GM12891 (cell line): ENCODE data around the gene HMGXB3.

Experiments used
- DNase-seq: peaks from one replicate; pipeline ENCODE4 v3.0.0; 2011; ENCODE audit warnings: low spot score; ENCODE audit not compliant: insufficient read length
- FAIRE-seq: peaks from 2 replicates; lab custom pipeline; 2011; peaks lifted over from hg19 to GRCh38; lab: Jason Lieb, UNC
- PAX5 ChIP-seq: IDR thresholded peaks from 2 replicates; pipeline ENCODE4 v1.6.1; 2011; ENCODE audit warnings: low read length, moderate library complexity, mild to moderate bottlenecking; ENCODE audit not compliant: insufficient read depth, severe bottlenecking
- POLR2A ChIP-seq: IDR thresholded peaks from 2 replicates; pipeline ENCODE4 v1.6.1; 2011; ENCODE audit warnings: low read depth, low read length, control low read depth
- POLR2AphosphoS5 ChIP-seq: IDR thresholded peaks from 2 replicates; pipeline ENCODE4 v1.6.1; 2011; ENCODE audit warnings: low read depth, low read length, control low read depth
- POU2F2 ChIP-seq: IDR thresholded peaks from 2 replicates; pipeline ENCODE4 v1.6.1; 2011; ENCODE audit warnings: low read depth, mild to moderate bottlenecking, control low read depth, low read length, moderate library complexity
- SPI1 ChIP-seq: IDR thresholded peaks from 2 replicates; pipeline ENCODE4 v1.6.1; 2011; ENCODE audit warnings: low read depth, low read length, control low read depth
- TAF1 ChIP-seq: IDR thresholded peaks from 2 replicates; pipeline ENCODE4 v1.6.1; 2011; ENCODE audit warnings: low read depth, low read length, control low read depth

HMGXB3 gene

GRCh38 chr5:149960272-149961185, 40.0 kb upstream of the HMGXB3 start, which contains the start of gene SLC26A2:
SLC26A2 (plus strand) TSS chr5:149960758; CDS start chr5:149977653, 16,895 bp downstream.
- TF ChIP-seq TAF1 (peak; percentile 76; the same call in 1 of the 2 replicates), POLR2AphosphoS5 (peak; percentile 94), POU2F2 (peak; percentile 71; the same call in 1 of the 2 replicates), SPI1 (no peak), POLR2A (peak; percentile 95), PAX5 (no peak)
- DNase-seq (peak; percentile 93), FAIRE-seq (peak; percentile 98)

- TF ChIP-seq POU2F2 (no peak), POLR2A (no peak), PAX5 (no peak), TAF1 (no peak), POLR2AphosphoS5 (no peak), SPI1 (no peak)
- DNase-seq (no peak), FAIRE-seq (peak; percentile 16)
Observed at GRCh38 chr5:149961186-149961685, 39.3 kb upstream of the HMGXB3 start.

DNA sequence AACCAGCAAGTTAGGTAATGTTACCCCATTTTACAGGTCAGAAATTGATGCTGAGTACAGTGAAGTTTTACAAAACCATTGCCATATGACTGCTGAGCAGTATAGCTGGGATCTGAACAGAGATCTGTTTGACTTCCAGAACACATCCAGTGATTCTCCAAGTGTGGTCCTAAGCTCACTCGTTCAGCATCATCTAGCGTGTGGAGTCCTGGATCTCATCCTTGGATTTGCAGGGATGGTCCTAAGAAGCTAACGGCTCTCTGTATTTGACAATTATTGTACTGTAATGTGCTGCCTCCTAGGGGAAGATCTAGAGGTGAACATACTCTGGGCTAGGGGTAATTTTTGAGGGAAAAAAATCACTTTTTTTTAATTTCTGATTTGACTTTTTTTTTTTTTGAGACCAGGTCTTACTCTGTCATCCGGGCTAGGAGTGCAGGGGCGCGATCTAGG, 38.6 kb upstream of the HMGXB3 start:
- DNase-seq (no peak), FAIRE-seq (peak; percentile 35)
- TF ChIP-seq POU2F2: no peak
- TF ChIP-seq POLR2A: no peak
- no peak for TF ChIP-seq SPI1
- no peak for TF ChIP-seq PAX5
- no peak for TF ChIP-seq TAF1
- no peak for TF ChIP-seq POLR2AphosphoS5

DNA sequence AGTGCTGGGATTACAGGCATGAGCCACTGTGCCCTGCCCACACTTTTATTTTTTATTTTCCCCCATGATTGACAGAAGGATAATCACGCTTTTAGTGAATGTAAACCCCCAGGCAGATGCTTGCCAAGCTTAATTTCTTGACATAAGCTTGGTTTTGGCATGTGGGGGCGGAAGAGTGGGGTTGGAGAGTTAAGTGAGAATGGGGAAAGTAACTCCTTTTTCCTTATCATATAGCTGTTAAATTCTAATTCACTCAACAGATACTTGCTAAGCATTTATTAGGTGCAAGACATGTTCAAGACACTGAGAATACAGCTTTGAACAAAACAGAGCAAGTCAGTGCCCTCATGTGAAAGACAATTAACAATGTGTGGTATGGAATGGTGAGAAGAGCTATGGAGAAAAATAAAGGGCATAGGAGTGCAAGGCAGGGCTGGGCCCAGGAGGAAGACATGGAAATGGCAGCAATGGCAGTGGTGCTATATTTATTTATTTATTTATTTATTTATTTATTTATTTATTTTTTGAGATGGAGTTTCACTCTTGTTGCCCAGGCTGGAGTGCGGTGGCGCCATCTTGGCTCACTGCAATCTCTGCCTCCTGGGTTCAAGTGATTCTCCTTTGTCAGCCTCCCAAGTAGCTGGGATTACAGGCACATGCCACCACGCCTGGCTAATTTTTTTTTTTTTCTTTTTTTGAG, 37.8 kb upstream of the HMGXB3 start:
- DNase-seq (no peak), FAIRE-seq (no peak)
- TF ChIP-seq SPI1 (no peak), POU2F2 (no peak), PAX5 (no peak), POLR2AphosphoS5 (no peak)

- DNase-seq (no peak), FAIRE-seq (no peak)
- TF ChIP-seq POLR2A (no peak), POLR2AphosphoS5 (no peak), TAF1 (no peak), POU2F2 (no peak), SPI1 (no peak), PAX5 (no peak)
Observed at GRCh38 chr5:149963729-149964128, 36.8 kb upstream of the HMGXB3 start.

DNA sequence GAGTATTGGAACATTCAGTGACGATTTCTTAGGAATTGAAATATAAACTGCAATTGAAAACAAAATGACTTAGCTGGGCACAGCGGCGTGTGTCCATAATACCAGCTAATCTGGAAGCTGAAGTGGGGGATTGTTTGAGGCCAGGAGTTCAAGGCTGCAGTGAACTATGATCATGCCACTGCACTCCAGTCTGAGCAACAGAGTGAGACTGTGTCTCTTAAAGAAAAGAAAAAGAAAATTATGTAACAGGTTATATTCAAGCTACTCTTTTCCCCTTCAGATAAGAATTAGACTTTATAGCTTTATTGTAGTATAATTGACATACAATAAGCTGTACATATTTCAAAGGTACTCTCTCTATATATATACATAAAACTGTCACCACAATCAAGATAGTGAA, 33.6 kb upstream of the HMGXB3 start:
- DNase-seq: no peak
- no peak for FAIRE-seq
- TF ChIP-seq PAX5 (no peak), TAF1 (no peak), POLR2A (no peak), POU2F2 (no peak)

- TF ChIP-seq PAX5: no peak
- no peak for FAIRE-seq
- no peak for DNase-seq
Observed at GRCh38 chr5:149969181-149969930, 31.2 kb upstream of the HMGXB3 start.

DNA sequence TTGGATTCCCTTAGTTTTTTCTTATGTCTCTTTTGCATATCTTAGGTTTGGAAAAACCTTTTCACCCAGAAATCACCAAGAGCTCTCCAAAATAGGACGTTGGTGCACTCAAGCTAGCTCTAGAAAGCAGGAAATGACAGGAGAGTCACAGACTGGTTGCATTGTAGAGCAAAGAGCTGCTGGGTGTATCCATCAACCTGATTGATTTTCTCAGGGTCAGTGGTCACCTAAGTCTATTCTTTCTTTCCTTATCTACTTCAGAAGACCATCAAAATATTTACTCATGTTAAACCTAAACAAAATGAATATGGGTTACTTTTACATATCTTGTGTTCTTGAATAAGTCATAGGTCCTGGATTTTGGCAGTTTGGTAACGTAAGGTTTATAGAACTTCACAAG, 25.1 kb upstream of the HMGXB3 start:
- TF ChIP-seq SPI1: no peak
- TF ChIP-seq TAF1: no peak
- no peak for TF ChIP-seq POLR2A
- no peak for TF ChIP-seq POLR2AphosphoS5
- TF ChIP-seq PAX5: no peak
- no peak for TF ChIP-seq POU2F2
- FAIRE-seq: no peak
- DNase-seq: no peak

DNA sequence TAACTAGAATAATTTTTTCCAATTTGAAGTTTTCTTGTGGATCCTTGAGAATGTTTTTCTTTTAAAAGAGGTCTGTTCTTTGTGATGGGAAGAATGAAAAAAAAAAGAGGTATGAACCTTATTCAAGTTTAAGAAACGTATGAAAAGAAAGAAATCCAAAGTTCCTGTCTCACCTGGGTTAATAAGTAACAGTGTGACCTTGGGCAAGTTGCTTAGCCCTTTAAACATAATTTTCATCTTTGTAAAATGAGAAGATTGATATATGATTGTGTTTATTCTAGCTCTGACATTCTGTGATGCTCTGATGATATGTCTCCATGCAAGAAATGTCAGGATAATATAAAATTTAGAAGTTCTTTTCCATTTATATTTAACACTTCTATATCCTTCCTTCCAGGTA, 20.6 kb upstream of the HMGXB3 start:
- no peak for TF ChIP-seq TAF1
- no peak for TF ChIP-seq POLR2AphosphoS5
- no peak for TF ChIP-seq POLR2A
- no peak for TF ChIP-seq SPI1
- no peak for TF ChIP-seq PAX5
- no peak for TF ChIP-seq POU2F2
- FAIRE-seq (no peak), DNase-seq (no peak)
